GM10266 (cell line): ENCODE results near the gene PRDM16.

Experiments
- DNase-seq: peaks from one replicate; pipeline ENCODE4 v3.0.0; 2012; ENCODE audit errors: extremely low spot score
- TF ChIP-seq, protein P1 (sequence below): IDR thresholded peaks from 2 replicates; pipeline ENCODE4 v1.5.1; 2012; ENCODE audit warnings: mild to moderate bottlenecking, low read depth; ENCODE audit not compliant: control insufficient read depth, insufficient read depth; ENCODE audit errors: missing control alignments

The PRDM16 gene

DNA sequence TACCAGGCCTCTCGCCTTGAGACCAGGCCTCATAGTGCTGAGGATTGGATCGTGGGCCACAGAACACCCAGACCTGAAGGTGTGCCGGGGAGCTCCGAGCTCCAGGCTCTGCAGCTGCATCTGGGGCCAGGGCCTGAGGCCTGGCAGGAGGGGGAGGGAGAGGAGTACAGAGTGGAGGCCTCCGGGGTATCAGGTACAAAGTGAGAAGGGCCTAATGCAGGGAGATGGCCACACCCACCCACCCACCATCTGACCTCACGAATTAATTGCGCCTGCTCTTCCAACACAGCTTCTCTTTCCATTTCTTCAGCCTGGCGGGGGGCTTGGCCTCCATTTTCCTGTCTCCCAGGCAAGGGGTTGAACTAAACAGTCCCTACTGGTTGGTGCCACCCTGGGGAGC lies 286.1 kb downstream of the PRDM16 start:
- TF ChIP-seq, protein P1, sequence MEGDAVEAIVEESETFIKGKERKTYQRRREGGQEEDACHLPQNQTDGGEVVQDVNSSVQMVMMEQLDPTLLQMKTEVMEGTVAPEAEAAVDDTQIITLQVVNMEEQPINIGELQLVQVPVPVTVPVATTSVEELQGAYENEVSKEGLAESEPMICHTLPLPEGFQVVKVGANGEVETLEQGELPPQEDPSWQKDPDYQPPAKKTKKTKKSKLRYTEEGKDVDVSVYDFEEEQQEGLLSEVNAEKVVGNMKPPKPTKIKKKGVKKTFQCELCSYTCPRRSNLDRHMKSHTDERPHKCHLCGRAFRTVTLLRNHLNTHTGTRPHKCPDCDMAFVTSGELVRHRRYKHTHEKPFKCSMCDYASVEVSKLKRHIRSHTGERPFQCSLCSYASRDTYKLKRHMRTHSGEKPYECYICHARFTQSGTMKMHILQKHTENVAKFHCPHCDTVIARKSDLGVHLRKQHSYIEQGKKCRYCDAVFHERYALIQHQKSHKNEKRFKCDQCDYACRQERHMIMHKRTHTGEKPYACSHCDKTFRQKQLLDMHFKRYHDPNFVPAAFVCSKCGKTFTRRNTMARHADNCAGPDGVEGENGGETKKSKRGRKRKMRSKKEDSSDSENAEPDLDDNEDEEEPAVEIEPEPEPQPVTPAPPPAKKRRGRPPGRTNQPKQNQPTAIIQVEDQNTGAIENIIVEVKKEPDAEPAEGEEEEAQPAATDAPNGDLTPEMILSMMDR = no peak
- no peak for DNase-seq

DNA sequence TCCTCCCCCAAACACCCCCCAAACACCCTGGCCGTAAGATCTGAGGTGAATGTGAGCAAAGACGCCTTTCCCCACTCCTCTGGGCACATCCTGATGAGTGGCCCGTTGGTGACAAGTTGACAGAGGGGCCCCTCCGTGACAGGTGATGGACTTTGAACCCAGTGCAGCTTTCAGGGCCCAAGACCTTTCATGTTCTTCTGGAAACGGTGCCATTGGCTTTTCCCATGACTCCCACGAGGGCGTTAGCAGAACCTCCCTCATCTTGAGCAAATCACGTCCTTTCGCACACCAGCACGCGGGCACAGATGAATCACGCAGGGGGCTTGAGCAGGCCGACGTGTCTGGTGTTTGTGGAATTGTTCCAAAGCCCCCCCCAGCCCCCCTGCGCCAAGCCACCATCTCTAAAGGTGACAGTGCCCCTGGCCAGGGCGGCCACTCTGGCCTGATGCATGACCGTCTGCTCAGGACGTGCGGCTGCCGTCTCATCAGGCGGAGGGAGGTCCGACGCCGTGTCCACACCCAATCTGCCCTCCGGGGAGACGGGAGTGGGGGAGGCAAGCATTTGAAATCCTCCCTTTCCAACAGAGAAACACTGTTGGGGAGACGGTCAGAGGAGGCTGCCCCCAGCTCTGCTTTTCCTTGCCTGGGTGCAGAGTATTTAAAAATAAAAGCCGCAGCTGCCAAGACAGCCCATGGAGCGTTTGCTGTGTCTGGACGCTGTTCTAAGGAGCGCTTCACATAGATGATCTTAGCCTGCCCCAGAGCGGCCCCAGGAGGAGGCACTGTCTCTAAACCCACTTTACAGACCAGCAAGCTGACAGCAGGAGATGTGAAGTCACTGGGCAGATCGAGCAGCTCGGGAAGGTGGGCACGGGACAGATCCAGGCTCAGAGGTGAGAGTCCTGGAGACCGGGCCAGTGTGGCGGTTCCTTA lies 287.2 kb downstream of the PRDM16 start:
- TF ChIP-seq, protein P1 = no peak

DNA sequence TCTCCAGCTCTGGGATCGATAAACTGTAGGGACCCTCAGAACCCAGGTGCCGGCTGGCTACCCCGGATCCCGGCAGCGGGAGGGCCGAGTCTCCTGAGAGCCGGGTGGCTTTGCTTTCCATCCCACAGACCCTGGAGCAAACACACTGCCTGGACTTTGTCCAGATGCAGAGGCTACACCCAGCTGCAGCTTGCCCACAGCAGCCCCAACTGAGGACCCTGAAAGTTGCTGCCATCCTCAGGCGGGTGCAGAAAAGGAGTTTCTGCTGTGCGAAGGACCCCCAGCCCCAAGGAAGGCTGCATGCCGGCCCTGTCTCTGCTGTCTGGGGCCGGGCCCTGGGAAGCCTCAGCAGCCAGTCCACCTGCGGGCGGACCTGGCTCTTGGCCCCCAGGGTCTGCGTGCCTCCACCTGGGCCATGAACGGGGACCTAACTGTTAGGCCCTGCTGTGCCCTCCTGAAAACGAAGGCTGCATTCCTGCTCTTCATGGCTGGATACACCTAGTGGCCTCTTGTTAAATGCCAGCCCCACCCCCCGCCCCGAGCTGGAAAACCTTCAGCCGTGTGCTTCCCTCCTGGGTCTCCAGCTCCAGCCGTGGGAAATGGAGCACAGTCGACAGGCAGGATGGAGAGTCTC lies 287.9 kb downstream of the PRDM16 start:
- DNase-seq = no peak
- TF ChIP-seq, protein P1 = no peak

More for the DNA sequence above, 287.2 kb downstream of the PRDM16 start:
- no peak for DNase-seq

DNA sequence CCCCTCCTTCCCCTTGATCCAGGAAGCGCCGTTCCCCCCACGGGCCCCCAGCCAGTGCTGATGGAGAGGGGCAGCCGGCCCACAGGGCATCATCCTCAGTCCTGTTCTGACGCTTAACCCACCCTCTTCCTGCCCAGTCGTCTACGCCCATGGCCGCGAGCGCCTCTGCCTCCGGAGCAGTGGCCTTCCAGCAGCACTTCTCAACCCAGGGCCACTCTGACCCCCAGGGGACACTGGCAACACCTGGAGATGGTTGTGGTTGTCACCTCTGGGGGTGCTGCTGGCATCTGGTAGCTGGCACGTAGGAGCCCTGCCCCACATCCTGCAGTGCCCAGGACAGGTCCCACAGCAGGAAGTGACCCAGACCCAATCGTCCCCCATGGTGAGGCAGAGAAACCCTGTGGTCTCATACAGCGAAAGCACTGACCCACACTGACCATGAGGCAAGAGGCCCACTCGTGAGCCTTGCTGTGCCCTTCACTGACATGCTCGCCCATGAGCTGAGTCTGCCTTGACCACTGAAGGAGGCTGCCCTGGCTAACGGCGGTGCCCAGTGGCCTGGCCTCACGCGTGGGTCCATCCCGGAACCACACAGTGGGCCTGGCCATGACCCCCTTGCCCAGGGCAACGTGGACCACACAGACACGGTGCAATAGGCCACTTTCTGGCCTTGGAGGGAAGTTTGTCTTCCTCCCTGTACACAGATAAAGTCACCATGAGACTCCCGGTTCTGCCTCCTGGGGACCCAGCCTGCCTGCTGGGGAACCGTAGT lies 288.7 kb downstream of the PRDM16 start:
- TF ChIP-seq, protein P1 = no peak
- DNase-seq = no peak

DNA sequence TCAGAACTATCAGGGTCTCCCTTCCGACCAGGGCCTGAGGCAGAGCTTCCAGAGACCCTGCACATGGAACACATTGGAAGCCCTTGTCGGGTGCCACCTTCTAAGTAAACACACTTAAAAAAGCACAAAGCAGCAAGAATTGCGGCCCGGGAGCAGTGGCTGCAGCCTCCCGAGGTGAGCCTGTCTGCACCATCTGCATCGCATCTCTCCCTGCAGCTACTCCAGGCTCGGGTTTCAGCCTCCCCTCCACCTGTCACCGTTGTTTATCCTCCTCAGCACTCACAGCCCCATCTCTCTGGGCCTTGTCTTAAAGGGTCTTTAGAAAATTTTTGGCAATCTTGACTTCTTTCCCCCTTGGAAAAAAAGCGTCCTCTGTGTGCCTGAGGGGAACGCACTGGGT lies 290.3 kb downstream of the PRDM16 start:
- no peak for DNase-seq
- TF ChIP-seq, protein P1 = no peak

DNA sequence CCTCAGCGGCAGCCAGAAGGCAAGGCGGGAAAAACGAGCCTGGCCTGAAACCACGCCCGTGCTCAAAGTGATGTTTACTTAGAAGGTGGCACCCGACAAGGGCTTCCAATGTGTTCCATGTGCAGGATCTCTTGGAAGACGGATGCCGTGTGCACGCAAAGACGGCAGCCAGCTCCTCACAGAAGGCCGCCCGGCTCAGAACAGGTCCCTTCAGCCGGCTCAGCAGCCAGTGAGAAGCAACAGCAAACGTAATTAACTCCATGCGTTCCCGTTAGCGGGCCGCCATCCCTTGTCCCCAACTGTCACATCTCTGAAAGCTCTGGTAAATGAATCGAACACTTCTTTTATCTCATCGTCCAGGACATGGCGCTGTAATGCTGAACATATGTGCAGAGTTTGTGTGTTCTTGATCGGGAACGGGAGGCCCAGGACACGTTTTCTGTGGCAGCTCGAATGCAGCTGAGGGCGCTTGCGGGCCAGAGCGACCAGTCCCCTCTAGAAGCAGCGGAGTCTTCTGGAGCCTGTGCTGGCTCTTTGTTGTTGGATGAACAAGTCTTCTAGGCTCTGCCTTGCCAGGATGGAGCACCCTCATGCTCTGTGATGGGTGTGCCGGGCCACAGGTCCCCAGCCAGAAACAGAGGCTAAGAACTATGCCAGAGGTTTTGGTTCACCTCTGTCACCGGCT lies 290.9 kb downstream of the PRDM16 start:
- DNase-seq = no peak
- TF ChIP-seq, protein P1 = no peak
